DND-41 (cell line): ENCODE measurements around the gene IL1RAP.

Source experiments
- ATAC-seq: fragments of 200-7000 bp; cut with Tn5 transposase; 3 replicates; pipeline ENCODE4 v1.9.1; 2021; ENCODE audit warnings: low read depth; ENCODE audit not compliant: insufficient read depth
- DNase-seq: peaks from one replicate; pipeline ENCODE4 v3.0.0-alpha.2; 2020
- H2AFZ ChIP-seq: 2 replicates; pipeline ENCODE4 v1.6.0; 2012; ENCODE audit warnings: low read depth, low read length
- H3K27ac ChIP-seq: 2 replicates; pipeline ENCODE4 v1.5.1; 2012; ENCODE audit warnings: low read length, inconsistent platforms
- H3K27me3 ChIP-seq: fragments of 200-600 bp; sonication (generic); 2 replicates; pipeline ENCODE4 v1.6.0; 2012; ENCODE audit warnings: low read length, mild to moderate bottlenecking, inconsistent platforms; ENCODE audit not compliant: insufficient read depth, poor library complexity
- H3K36me3 ChIP-seq: 2 replicates; pipeline ENCODE4 v1.5.1; 2012; ENCODE audit warnings: low read length, inconsistent platforms; ENCODE audit not compliant: insufficient read depth
- H3K4me1 ChIP-seq: 2 replicates; pipeline ENCODE4 v1.5.1; 2012; ENCODE audit warnings: mild to moderate bottlenecking, low read length; ENCODE audit not compliant: insufficient read depth
- H3K4me2 ChIP-seq: 2 replicates; pipeline ENCODE4 v1.6.0; 2012; ENCODE audit warnings: mild to moderate bottlenecking, moderate library complexity, low read length, inconsistent platforms; ENCODE audit not compliant: insufficient read depth
- H3K4me3 ChIP-seq, 2 experiments: fragments of 200-600 bp in 1 of 2; shearing (Covaris generic) in 1 of 2; 2 replicates each; pipeline ENCODE4 v1.5.1; 2012 to 2016; ENCODE audit warnings: inconsistent platforms in 2 of 2, low read length in 2 of 2, mild to moderate bottlenecking in 2 of 2, low read depth in 1 of 2, moderate library complexity in 1 of 2
- H3K79me2 ChIP-seq: 2 replicates; pipeline ENCODE4 v1.6.0; 2012; ENCODE audit warnings: low read length, inconsistent platforms; ENCODE audit not compliant: insufficient read depth
- H3K9ac ChIP-seq: 2 replicates; pipeline ENCODE4 v1.6.0; 2012; ENCODE audit warnings: low read depth, mild to moderate bottlenecking, inconsistent platforms, low read length, moderate library complexity
- H3K9me3 ChIP-seq: 2 replicates; pipeline ENCODE4 v1.5.1; 2012; ENCODE audit warnings: low read length, moderate library complexity, mild to moderate bottlenecking, inconsistent platforms; ENCODE audit not compliant: insufficient read depth, severe bottlenecking
- H4K20me1 ChIP-seq: 2 replicates; pipeline ENCODE4 v1.6.0; 2012; ENCODE audit warnings: low read length; ENCODE audit not compliant: insufficient read depth
- CTCF ChIP-seq: IDR thresholded peaks from 2 replicates; pipeline ENCODE4 v1.5.1; 2012; ENCODE audit warnings: borderline replicate concordance, low read length, moderate library complexity, mild to moderate bottlenecking; ENCODE audit not compliant: poor library complexity, severe bottlenecking; ENCODE audit errors: extremely low read depth
- EZH2 ChIP-seq: IDR thresholded peaks from 3 replicates; pipeline ENCODE4 v1.6.1; 2012; ENCODE audit warnings: borderline replicate concordance, low read depth, mild to moderate bottlenecking, moderate library complexity, low read length, inconsistent platforms; ENCODE audit not compliant: severe bottlenecking

The IL1RAP gene

GRCh38 chr3:190597291-190597690, 83.4 kb downstream of the IL1RAP start:
- peaks cover 2% of the 10 kb centered on the region; the same call in 1 of the 2 replicates for H3K79me2 ChIP-seq
- ATAC-seq (no peak), DNase-seq (no peak)
- H3K36me3 ChIP-seq, result no peaks in the 10 kb centered on the region
- no peak overlapping the region for H3K9ac ChIP-seq
- TF ChIP-seq EZH2 (no peak), CTCF (no peak)
- no peak overlapping the region for H3K4me3 ChIP-seq
- H4K20me1 ChIP-seq, result no peaks in the 10 kb centered on the region
- H3K4me2 ChIP-seq, result no peak overlapping the region
- H3K27ac ChIP-seq, result no peak overlapping the region
- no peaks in the 10 kb centered on the region for H3K4me1 ChIP-seq
- no peaks in the 10 kb centered on the region for H3K27me3 ChIP-seq
- H2AFZ ChIP-seq, result no peak overlapping the region
- H3K9me3 ChIP-seq, result no peaks in the 10 kb centered on the region

- Histone ChIP-seq H4K20me1 (no peaks in the 10 kb centered on the region), H3K4me2 (no peak overlapping the region), H3K27me3 (no peaks in the 10 kb centered on the region), H3K27ac (no peak overlapping the region), H3K9ac (no peak overlapping the region), H3K9me3 (peaks cover 4% of the 10 kb centered on the region), H3K4me3 (no peak overlapping the region), H2AFZ (no peak overlapping the region), H3K36me3 (peaks cover 29% of the 10 kb centered on the region), H3K4me1 (peaks cover 4% of the 10 kb centered on the region), H3K79me2 (peaks cover 2% of the 10 kb centered on the region; the same call in 1 of the 2 replicates)
- ATAC-seq (no peak), DNase-seq (no peak)
- TF ChIP-seq CTCF (no peak), EZH2 (no peak)
Observed at GRCh38 chr3:190601622-190602021, 87.7 kb downstream of the IL1RAP start.

GRCh38 chr3:190605385-190605784, 91.5 kb downstream of the IL1RAP start:
- Histone ChIP-seq H4K20me1 (no peaks in the 10 kb centered on the region), H3K4me2 (no peak overlapping the region), H2AFZ (no peak overlapping the region), H3K79me2 (peaks cover 2% of the 10 kb centered on the region; the same call in 1 of the 2 replicates), H3K4me3 (no peak overlapping the region), H3K36me3 (peaks cover 54% of the 10 kb centered on the region), H3K9me3 (peaks cover 4% of the 10 kb centered on the region), H3K27ac (peak overlapping the region; percentile 7; the same call in 1 of the 2 replicates), H3K4me1 (peaks cover 4% of the 10 kb centered on the region), H3K9ac (no peak overlapping the region), H3K27me3 (no peaks in the 10 kb centered on the region)
- ATAC-seq (peak; percentile 64), DNase-seq (peak; percentile 13)
- no peak for TF ChIP-seq CTCF
- TF ChIP-seq EZH2, result no peak

- H3K36me3 ChIP-seq, result peaks cover 54% of the 10 kb centered on the region
- H3K4me3 ChIP-seq, result no peak overlapping the region
- no peaks in the 10 kb centered on the region for H3K27me3 ChIP-seq
- H3K79me2 ChIP-seq, result 0 out of 2 replicates have a peak, but pooled peaks cover under 1% of the 10 kb centered on the region
- peaks cover 4% of the 10 kb centered on the region for H3K9me3 ChIP-seq
- ATAC-seq (no peak), DNase-seq (no peak)
- no peak for TF ChIP-seq EZH2
- no peak overlapping the region for H3K9ac ChIP-seq
- no peaks in the 10 kb centered on the region for H4K20me1 ChIP-seq
- peaks cover 4% of the 10 kb centered on the region for H3K4me1 ChIP-seq
- H3K27ac ChIP-seq, result no peak overlapping the region
- H2AFZ ChIP-seq, result no peak overlapping the region
- H3K4me2 ChIP-seq, result no peak overlapping the region
Observed at GRCh38 chr3:190606596-190606995, 92.7 kb downstream of the IL1RAP start.
